Astrocyte (in vitro differentiated cells and primary cell): ENCODE data around the gene NUBPL.

Experiments
- EZH2 ChIP-seq: IDR thresholded peaks from 2 replicates; pipeline ENCODE4 v1.6.1; 2012; ENCODE audit warnings: mild to moderate bottlenecking, low read length, inconsistent platforms; ENCODE audit not compliant: insufficient read depth
- TF ChIP-seq, protein P1 (sequence below): IDR thresholded peaks from 2 replicates; pipeline ENCODE4 v1.5.1; 2011; ENCODE audit warnings: low read depth, mild to moderate bottlenecking, inconsistent platforms, low read length, moderate library complexity; ENCODE audit not compliant: insufficient read depth

DNA sequence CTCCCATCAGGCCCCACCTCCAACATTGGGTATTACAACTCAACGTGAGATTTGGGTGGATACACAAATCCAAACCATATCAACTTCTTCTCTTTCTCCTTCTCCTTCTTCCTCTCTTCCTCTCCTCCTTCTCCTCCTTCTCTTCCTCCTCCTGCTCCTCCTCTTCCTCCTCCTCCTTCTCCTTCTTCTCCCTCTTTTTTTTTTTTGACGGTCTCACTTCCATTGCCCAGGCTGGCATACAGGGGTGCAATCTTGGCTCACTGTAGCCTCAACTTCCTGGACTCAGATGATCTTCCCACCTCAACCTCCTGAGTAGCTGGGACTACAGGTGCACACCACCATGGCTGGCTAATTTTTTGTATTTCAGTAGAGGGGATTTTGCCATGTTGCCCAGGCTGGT lies 11.4 kb upstream of the NUBPL start:
- TF ChIP-seq, protein P1, sequence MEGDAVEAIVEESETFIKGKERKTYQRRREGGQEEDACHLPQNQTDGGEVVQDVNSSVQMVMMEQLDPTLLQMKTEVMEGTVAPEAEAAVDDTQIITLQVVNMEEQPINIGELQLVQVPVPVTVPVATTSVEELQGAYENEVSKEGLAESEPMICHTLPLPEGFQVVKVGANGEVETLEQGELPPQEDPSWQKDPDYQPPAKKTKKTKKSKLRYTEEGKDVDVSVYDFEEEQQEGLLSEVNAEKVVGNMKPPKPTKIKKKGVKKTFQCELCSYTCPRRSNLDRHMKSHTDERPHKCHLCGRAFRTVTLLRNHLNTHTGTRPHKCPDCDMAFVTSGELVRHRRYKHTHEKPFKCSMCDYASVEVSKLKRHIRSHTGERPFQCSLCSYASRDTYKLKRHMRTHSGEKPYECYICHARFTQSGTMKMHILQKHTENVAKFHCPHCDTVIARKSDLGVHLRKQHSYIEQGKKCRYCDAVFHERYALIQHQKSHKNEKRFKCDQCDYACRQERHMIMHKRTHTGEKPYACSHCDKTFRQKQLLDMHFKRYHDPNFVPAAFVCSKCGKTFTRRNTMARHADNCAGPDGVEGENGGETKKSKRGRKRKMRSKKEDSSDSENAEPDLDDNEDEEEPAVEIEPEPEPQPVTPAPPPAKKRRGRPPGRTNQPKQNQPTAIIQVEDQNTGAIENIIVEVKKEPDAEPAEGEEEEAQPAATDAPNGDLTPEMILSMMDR = no peak
- TF ChIP-seq EZH2 = no peak
